Hematopoietic multipotent progenitor cell treated with erythropoietin and hydrocortisone succinate and interleukin-3 and kit ligand, for 4 days (in vitro differentiated cells): ENCODE results near the gene AP1AR.

Experiments
- DNase-seq: peaks from one replicate; pipeline ENCODE4 v3.0.0-alpha.2; 2015

Gene AP1AR

GRCh38 chr4:112312610-112313239 lies 81.1 kb downstream of the AP1AR start:
- peak; percentile 75 for DNase-seq

GRCh38 chr4:112315446-112315845 lies 83.9 kb downstream of the AP1AR start:
- DNase-seq: no peak

DNA sequence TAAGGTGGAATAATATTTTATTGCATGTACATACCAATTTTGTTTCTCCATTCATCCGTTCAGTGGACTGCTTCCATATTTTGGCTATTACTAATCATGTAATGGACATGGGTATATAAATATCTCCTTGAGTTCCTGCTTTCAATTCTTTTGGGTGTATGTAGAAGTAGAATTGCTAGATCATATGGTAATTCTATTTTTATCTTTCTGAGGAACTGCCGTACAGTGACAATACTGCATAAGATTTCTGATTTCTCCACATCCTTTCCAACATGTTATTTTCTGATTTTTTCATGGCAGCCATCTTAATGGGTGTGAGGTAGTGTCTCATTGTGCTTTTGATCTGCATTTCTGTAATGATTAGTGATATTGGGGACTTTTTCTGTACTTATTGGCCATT lies 84.8 kb downstream of the AP1AR start:
- DNase-seq: no peak

DNA sequence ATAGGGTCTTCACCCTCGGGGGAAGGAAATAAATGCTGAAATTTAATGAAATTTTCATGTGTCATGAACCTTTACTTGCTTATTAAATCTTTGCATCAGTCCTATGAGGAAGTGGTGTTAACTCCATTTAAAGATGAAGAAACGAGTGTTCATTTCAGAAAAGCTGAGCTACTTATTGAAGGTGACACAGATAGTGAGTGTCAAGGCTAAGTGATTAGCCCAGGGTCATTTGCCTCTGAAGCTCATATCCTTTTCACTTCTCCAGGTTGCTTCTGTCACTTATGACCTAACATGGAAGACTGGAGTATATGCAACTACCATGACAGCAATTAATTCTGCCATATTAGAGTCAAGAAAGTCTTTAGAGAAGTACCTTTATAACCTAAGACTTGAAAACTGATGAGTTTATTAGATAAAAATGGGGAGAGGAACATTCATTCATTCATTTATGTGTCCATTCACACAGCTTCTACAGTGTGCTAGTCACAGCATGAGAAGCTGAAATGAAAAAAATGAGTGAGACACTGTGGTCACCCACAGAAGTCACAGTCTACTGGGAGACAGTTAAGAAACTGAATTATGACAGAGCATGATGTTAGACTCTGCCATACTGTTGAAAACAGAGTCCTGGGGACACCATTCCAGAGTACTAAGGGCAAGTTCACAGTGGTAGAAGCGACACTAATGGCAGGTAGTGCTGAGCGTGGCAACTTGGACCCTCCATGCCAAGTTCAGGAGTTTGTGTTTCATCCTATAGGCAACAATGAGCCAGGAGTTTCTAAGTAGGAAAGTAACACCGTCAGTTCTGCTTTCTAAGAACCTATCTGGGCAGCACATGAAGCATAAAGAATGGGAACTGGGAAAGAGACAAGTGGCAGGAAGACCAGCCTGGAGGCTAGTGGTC lies 86.9 kb downstream of the AP1AR start:
- DNase-seq: no peak
